Middle frontal gyrus (tissue), 1 donor: Measurements from ENCODE around the gene AGPS.
"Not testable (repeated sequence)": the region's sequence is repeated elsewhere in the genome, so short reads cannot be mapped to it uniquely, and the experiment has no call there.

Experiments used
- DNase-seq: peaks from one replicate; pipeline ENCODE4 v3.0.0-alpha.2; 2015; ENCODE audit warnings: low spot score; ENCODE audit errors: extremely low spot score

Gene AGPS

GRCh38 chr2:177385151-177385550, 7.4 kb upstream of the AGPS start:
- no peak for DNase-seq

- DNase-seq, result no peak
These were observed 676 bp upstream of the AGPS start for GRCh38 chr2:177391822-177392372.

GRCh38 chr2:177393203-177393755, 706 bp downstream of the AGPS start:
- DNase-seq, result no peak

GRCh38 chr2:177393824-177394593, 1.4 kb downstream of the AGPS start:
- DNase-seq, result no peak

GRCh38 chr2:177394594-177394973, 2.0 kb downstream of the AGPS start:
- no peak for DNase-seq

- DNase-seq, result no peak
These were observed 2.9 kb downstream of the AGPS start for GRCh38 chr2:177395351-177396065.

GRCh38 chr2:177396703-177397460, 4.3 kb downstream of the AGPS start:
- DNase-seq, result no peak

GRCh38 chr2:177397481-177398289, 5.1 kb downstream of the AGPS start:
- DNase-seq, result no peak

- no peak for DNase-seq
These were observed 5.7 kb downstream of the AGPS start for GRCh38 chr2:177398290-177398683.

- no peak for DNase-seq
These were observed 6.2 kb downstream of the AGPS start for GRCh38 chr2:177398791-177399190.

- DNase-seq, result no peak
These were observed 6.8 kb downstream of the AGPS start for GRCh38 chr2:177399376-177399775.

- no peak for DNase-seq
These were observed 7.9 kb downstream of the AGPS start for GRCh38 chr2:177400337-177400923.

- DNase-seq, result no peak
These were observed 9.5 kb downstream of the AGPS start for GRCh38 chr2:177402096-177402495.

- DNase-seq, result no peak
These were observed 11.3 kb downstream of the AGPS start for GRCh38 chr2:177403838-177404237.

GRCh38 chr2:177404243-177404642, 11.7 kb downstream of the AGPS start:
- no peak for DNase-seq

- no peak for DNase-seq
These were observed 12.6 kb downstream of the AGPS start for GRCh38 chr2:177405029-177405692.

GRCh38 chr2:177406182-177406581, 13.6 kb downstream of the AGPS start:
- no peak for DNase-seq

GRCh38 chr2:177407031-177407430, 14.5 kb downstream of the AGPS start:
- no peak for DNase-seq

- not testable (repeated sequence) for DNase-seq
These were observed 18.1 kb downstream of the AGPS start for GRCh38 chr2:177410629-177411028.

- no peak for DNase-seq
These were observed 21.1 kb downstream of the AGPS start for GRCh38 chr2:177413703-177414102.
